ENCODE data around the gene GGTLC1. TPM values are rescaled to one million over a fixed set of nuclear protein-coding genes. Genes with fewer than 3 reads are reported as not detected.

Gene GGTLC1
- total RNA-seq, 1 donor from 2014 or later = 57.2 TPM

DNA sequence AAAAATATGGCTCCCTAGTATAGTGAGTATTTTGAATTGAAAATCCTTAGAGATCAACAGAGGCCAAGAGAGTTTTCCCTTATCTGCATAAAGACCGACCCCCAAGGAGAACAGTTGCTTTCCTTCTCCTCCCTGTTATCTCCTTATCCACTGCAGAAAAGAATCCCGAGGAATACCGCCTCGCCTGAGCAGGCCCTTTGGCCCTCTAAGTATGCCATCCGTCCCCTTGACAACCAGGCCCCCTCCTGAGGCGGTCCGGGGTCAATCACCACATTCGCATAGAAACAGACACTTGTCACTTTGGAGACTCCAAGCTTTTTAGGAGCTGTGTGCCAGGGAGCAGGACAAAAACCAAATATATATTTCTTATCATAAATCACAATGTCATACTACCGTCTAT lies 15.9 kb upstream of the GGTLC1 start:
- Histone ChIP-seq H3K9me3 (no peaks in the 10 kb centered on the region), H3K27ac (no peak overlapping the region), H3K36me3 (no peaks in the 10 kb centered on the region), H3K4me1 (no peaks in the 10 kb centered on the region), H3K27me3 (ENCODE audit: low read depth) (peaks cover 9% of the 10 kb centered on the region), H3K4me3 (no peak overlapping the region)
- intact Hi-C loops (cut with DNase I) = no loop called here
- ATAC-seq = no peak
- no peak for DNase-seq
- TF ChIP-seq, protein P1, sequence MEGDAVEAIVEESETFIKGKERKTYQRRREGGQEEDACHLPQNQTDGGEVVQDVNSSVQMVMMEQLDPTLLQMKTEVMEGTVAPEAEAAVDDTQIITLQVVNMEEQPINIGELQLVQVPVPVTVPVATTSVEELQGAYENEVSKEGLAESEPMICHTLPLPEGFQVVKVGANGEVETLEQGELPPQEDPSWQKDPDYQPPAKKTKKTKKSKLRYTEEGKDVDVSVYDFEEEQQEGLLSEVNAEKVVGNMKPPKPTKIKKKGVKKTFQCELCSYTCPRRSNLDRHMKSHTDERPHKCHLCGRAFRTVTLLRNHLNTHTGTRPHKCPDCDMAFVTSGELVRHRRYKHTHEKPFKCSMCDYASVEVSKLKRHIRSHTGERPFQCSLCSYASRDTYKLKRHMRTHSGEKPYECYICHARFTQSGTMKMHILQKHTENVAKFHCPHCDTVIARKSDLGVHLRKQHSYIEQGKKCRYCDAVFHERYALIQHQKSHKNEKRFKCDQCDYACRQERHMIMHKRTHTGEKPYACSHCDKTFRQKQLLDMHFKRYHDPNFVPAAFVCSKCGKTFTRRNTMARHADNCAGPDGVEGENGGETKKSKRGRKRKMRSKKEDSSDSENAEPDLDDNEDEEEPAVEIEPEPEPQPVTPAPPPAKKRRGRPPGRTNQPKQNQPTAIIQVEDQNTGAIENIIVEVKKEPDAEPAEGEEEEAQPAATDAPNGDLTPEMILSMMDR (IDR thresholded peaks at IDR 0.05) = no peak

DNA sequence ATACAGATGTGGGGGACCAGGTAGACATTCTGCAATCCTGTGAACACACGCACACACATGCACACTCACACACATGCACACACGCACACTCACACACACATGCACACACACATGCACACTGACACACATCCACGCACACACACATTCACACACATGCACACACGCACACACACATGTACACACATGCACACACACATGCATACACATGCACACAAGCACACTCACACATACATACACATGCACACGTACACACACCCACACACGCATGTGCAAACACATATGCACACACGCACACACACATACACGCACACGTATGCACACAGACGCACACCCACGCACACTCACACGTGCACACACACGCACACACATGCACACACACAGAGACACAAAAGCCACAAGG lies 14.3 kb upstream of the GGTLC1 start:
- Histone ChIP-seq H3K27ac (no peak overlapping the region), H3K4me1 (no peaks in the 10 kb centered on the region), H3K4me3 (no peak overlapping the region), H3K9me3 (no peaks in the 10 kb centered on the region), H3K27me3 (ENCODE audit: low read depth) (peaks cover 9% of the 10 kb centered on the region), H3K36me3 (no peaks in the 10 kb centered on the region)
- DNase-seq = no peak
- TF ChIP-seq, protein P1 (IDR thresholded peaks at IDR 0.05) = no peak
- intact Hi-C loops (cut with DNase I) = no loop called here
- peak in 1 of 2 donors; percentile 30 for ATAC-seq

DNA sequence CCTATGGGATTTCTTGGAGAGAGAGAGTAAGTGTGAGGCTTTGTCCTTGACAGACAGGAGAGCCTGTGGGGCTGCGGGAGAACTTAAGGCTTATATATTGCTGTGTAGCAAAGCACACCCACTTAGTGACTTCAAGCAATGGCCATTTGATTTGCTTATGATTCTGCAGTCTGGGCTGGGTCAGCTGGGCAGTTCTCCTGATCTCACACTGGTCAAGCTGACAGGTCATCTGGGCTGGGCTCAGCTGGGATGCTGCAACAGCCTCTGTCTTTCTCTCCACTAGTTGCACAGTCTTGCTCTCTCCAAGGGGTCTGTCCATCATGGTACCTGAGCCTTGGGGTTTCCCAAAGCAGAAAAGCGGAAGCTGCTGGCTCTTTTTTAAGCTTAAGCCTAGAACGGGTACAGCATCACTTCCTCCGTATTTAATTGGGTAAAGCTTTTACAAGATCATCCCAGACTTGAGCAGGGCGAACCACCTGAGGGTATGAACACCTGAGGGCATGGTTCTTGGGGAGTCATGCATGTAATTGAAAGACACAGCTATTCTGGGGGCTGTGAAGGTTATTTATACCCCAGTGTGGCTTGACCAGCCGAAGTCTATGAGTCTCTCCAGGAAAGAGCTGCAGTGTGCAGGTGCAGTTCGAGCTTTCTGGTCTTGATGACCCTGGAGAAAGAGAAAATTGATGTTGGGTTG lies 13.3 kb upstream of the GGTLC1 start:
- H3K27ac ChIP-seq = no peak overlapping the region
- no peak for ATAC-seq
- no peaks in the 10 kb centered on the region for H3K9me3 ChIP-seq
- no peaks in the 10 kb centered on the region for H3K36me3 ChIP-seq
- H3K4me3 ChIP-seq = no peak overlapping the region
- no peak for DNase-seq
- TF ChIP-seq, protein P1 (IDR thresholded peaks at IDR 0.05) = no peak
- no peaks in the 10 kb centered on the region for H3K4me1 ChIP-seq
- H3K27me3 ChIP-seq (ENCODE audit: low read depth) = peaks cover 9% of the 10 kb centered on the region
- intact Hi-C loops (cut with DNase I) = no loop called here

DNA sequence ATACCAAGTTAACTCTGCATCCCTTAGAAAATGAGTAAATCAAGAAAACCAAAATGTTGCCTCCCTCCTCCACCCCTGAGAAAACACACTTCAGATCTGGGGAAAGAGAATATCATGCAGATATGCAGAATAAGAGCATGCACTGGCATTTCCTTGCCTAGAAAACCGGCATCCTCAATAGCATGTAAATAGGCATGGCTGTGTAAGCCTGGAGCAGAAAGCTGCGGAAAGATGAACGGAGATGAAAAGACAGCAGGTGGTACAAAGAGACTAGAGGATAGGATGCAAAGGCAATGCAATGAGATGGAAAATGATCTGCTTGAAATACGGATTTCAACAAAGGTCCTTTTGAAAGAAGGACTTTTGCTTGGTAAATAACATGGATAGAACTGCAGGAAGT lies 10.3 kb upstream of the GGTLC1 start:
- peaks cover 5% of the 10 kb centered on the region for H3K27me3 ChIP-seq (ENCODE audit: low read depth)
- no peaks in the 10 kb centered on the region for H3K36me3 ChIP-seq
- no peak for DNase-seq
- no peak for ATAC-seq
- H3K4me1 ChIP-seq = no peaks in the 10 kb centered on the region
- no peaks in the 10 kb centered on the region for H3K9me3 ChIP-seq
- TF ChIP-seq, protein P1 (IDR thresholded peaks at IDR 0.05) = no peak
- no peak overlapping the region for H3K4me3 ChIP-seq
- intact Hi-C loops (cut with DNase I) = no loop called here
- H3K27ac ChIP-seq = no peak overlapping the region

DNA sequence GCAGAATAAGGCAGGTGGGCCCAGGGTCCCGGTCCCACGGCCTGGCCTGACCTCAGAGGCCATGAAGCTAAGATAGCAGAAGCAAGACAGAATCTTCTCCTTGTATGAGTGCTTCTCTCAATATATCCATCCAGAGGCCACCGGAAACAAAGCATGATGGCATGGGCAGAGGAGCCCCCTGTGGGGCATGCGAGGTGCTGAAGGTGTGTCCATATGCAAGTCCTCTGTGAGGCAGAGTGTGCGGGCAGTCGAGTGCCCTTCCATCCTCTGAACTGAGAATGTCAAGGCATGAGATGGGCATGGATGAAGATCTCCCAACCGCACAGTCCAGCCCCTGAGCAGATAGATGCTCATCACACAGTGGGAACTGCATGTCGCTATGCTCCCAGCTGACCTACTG lies 9.8 kb upstream of the GGTLC1 start:
- H3K4me1 ChIP-seq = no peaks in the 10 kb centered on the region
- no peak for ATAC-seq

More for the DNA sequence above, 9.8 kb upstream of the GGTLC1 start:
- intact Hi-C loops (cut with DNase I) = no loop called here
- TF ChIP-seq, protein P1 (IDR thresholded peaks at IDR 0.05) = no peak
- Histone ChIP-seq H3K27ac (no peak overlapping the region), H3K27me3 (ENCODE audit: low read depth) (peaks cover 4% of the 10 kb centered on the region), H3K4me3 (no peak overlapping the region), H3K9me3 (no peaks in the 10 kb centered on the region), H3K36me3 (no peaks in the 10 kb centered on the region)
- DNase-seq = no peak

Measured in lower lobe of right lung (tissue), 2 donors.